ENCODE data around the gene ALKBH4. TPM values are rescaled to one million over a fixed set of nuclear protein-coding genes. Genes with fewer than 3 reads are reported as not detected.
"Not testable (repeated sequence)": the region's sequence is repeated elsewhere in the genome, so short reads cannot be mapped to it uniquely, and the experiment has no call there.

ALKBH4 gene
- total and polyA plus RNA-seq, 8 donors = 1.2 to 27.4 (median 8.7) TPM

- 71 to 100% (median 93%) methylated on average over 1 of the region's 5 CpGs; no CpG with 5 or more reads in 2 of the 5 donors for WGBS, 5 donors
- H3K9me3 ChIP-seq; DNase-seq; H3K4me3 ChIP-seq; H3K4me1 ChIP-seq; intact Hi-C loops (cut with DNase I; ENCODE audit: low total_unique reads); H3K36me3 ChIP-seq; H3K27me3 ChIP-seq; H3K27ac ChIP-seq: not testable (repeated sequence)
These were observed 32.6 kb upstream of the ALKBH4 start for GRCh38 chr7:102497308-102497707.

- DNase-seq = peak in 1 of 2 donors; percentile 0
These were observed 32.2 kb upstream of the ALKBH4 start for GRCh38 chr7:102496861-102497260.

DNA sequence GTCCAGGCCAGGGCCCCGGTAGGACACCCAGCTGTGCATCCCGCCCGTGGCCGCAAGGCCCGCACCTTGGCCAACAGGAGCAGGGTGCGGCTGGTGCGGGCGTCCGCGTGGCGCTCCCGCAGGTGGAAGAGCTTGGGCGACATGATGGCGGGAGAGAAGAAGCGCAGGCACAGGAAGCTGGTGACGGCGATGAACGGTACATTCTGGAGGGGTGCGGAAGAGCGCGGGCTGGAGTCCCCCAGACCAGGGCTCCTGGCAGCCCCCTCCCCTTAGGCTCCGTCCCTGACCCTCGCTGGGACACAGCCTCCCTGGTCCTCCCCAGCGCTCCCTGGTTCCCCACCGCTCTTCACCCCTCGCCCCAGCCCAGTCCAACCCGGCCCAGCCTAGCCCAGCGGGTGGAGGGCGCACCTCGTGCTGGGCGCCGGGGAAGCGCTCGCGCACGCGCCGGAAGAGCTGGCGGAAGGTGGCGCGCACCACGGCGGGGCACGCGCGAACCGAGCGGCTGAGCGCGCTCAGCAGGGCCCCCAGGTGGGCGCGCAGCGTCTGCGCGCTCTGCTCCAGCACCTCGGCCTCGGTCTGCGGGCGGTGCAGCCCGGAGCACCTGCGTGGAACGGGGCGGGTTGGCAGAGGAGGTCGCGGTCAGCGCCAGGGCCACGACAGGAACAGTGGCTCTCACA is 29.9 kb upstream of the ALKBH4 start:
- WGBS, 5 donors = no CpG with 5 or more reads among the region's 67 CpGs
- H3K9me3 ChIP-seq; H3K27ac ChIP-seq; H3K4me1 ChIP-seq; intact Hi-C loops (cut with DNase I; ENCODE audit: low total_unique reads); H3K36me3 ChIP-seq; DNase-seq; H3K27me3 ChIP-seq; H3K4me3 ChIP-seq: not testable (repeated sequence)

More at GRCh38 chr7:102496861-102497260, 32.2 kb upstream of the ALKBH4 start:
- H3K9me3 ChIP-seq; H3K4me1 ChIP-seq; H3K36me3 ChIP-seq; H3K4me3 ChIP-seq; H3K27me3 ChIP-seq; intact Hi-C loops (cut with DNase I; ENCODE audit: low total_unique reads); H3K27ac ChIP-seq: not testable (repeated sequence)
- WGBS, 5 donors = 65 to 89% (median 75%) methylated on average over 2 to 3 of the region's 10 CpGs

- H3K4me1 ChIP-seq; H3K27me3 ChIP-seq; H3K36me3 ChIP-seq; H3K9me3 ChIP-seq; DNase-seq; intact Hi-C loops (cut with DNase I; ENCODE audit: low total_unique reads): not testable (repeated sequence)
- Histone ChIP-seq H3K27ac (peak overlapping the region in 1 of 5 donors; percentile 66), H3K4me3 (peak overlapping the region in 1 of 4 donors; percentile 20)
- 13 to 59% (median 31%) methylated on average over 4 to 8 of the region's 15 CpGs; no CpG with 5 or more reads in 1 of the 5 donors for WGBS, 5 donors
These were observed 29.4 kb upstream of the ALKBH4 start for GRCh38 chr7:102494026-102494425.

DNA sequence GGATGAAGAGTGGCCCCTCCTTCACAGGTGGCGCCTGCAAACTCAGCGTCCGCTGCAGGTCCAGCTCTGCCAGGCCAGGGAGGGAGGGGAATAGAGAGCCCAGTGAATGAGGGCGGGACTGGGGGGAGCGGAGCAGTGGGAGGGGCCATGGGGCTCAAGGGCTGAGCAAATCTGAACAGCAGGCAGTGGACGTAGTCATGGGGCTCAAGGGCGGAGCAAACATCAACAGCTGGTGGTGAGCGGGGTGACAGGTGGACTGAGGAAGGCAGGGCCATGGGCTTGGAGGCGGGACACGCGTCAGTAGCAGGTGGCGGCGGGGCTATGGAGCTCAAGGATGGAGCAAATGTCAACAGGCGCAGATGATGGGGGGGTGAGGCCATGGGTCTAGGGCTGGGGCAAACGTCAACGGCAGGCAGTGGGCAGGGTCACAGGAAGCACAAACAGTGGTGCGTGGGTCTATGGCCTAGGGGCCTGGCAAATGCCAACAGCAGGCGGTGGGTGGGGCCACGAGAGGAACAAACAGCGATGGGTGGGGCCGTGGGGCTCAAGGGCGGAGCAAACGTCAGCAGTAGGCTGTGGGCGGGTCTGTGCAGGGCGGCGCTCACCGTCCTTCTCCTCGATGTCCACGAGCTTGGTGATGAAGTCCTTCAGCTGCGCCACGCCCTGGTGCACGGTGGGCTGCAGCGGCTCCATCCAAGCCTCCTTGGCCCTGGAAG is 28.7 kb upstream of the ALKBH4 start:
- intact Hi-C loops (cut with DNase I; ENCODE audit: low total_unique reads) = not testable (repeated sequence)
- WGBS, 5 donors = no CpG with 5 or more reads among the region's 33 CpGs

GRCh38 chr7:102490529-102491075 is 25.9 kb upstream of the ALKBH4 start:
- H3K27me3 ChIP-seq; H3K9me3 ChIP-seq; H3K4me3 ChIP-seq; H3K36me3 ChIP-seq; intact Hi-C loops (cut with DNase I; ENCODE audit: low total_unique reads); H3K27ac ChIP-seq; H3K4me1 ChIP-seq: not testable (repeated sequence)
- peak in 1 of 2 donors; percentile 88 for DNase-seq
- WGBS, 5 donors = 58 to 92% (median 72%) methylated on average over 2 to 3 of the region's 12 CpGs; no CpG with 5 or more reads in 1 of the 5 donors

More for the DNA sequence above, 28.7 kb upstream of the ALKBH4 start:
- not testable (repeated sequence) for H3K27me3 ChIP-seq, H3K27ac ChIP-seq, H3K9me3 ChIP-seq, H3K4me1 ChIP-seq, H3K4me3 ChIP-seq, H3K36me3 ChIP-seq
- DNase-seq = peak in 1 of 2 donors; percentile 47

DNA sequence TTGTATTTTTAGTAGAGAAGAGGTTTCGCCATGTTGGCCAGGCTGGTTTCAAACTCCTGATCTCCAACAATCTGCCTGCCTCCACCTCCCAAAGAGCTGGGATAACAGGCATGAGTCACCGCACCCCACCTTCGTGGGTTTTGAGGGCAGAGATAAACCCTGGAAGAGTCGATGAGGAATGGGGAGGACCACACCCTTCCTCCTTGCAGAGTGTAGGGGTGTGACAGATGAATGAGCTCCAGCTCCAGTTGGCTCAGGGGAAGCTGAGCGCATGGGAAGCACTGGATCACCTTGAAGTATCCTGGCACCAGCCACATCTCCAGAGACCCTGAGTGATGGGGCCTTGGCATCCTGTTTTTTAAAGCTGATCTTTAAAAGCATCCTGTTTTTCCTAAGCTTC is 19.7 kb upstream of the ALKBH4 start:
- H3K36me3 ChIP-seq; H3K4me3 ChIP-seq; H3K9me3 ChIP-seq; H3K27ac ChIP-seq; H3K4me1 ChIP-seq; H3K27me3 ChIP-seq; DNase-seq; intact Hi-C loops (cut with DNase I; ENCODE audit: low total_unique reads): not testable (repeated sequence)
- WGBS, 5 donors = no CpG with 5 or more reads among the region's 5 CpGs

DNA sequence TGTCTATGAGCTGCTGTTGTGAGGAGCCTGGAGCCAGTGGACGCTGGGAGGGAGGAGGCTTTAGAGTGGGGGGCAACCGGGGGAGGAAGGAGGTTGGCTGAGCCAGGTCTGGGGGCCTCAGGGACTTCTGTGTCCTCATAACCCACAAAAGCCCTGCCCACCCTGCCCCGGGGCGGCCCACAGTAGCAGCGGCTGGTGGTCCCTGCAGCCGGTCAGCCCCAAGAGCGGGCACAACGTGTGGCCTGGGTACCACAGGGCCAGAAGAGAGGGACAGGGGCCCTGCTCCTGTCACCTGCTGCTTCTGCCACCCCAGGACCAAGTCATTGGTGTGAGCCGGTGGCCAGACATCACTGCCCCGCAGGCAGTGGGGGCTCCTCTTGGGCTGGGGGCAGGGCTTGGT is 17.3 kb upstream of the ALKBH4 start:
- no CpG with 5 or more reads among the region's 10 CpGs for WGBS, 5 donors

More for the DNA sequence above, 17.3 kb upstream of the ALKBH4 start:
- H3K27me3 ChIP-seq; H3K36me3 ChIP-seq; DNase-seq; H3K27ac ChIP-seq; H3K9me3 ChIP-seq; intact Hi-C loops (cut with DNase I; ENCODE audit: low total_unique reads); H3K4me3 ChIP-seq; H3K4me1 ChIP-seq: not testable (repeated sequence)
